Kasumi-1 (cell line): ENCODE data around the gene OLA1.
"Not testable (repeated sequence)": the region's sequence is repeated elsewhere in the genome, so short reads cannot be mapped to it uniquely, and the experiment has no call there.

ENCODE experiments used
- DNase-seq, 2 experiments: peaks; one replicate each; lab custom pipeline; 2025; lab: John Stamatoyannopoulos, UW

OLA1 gene

DNA sequence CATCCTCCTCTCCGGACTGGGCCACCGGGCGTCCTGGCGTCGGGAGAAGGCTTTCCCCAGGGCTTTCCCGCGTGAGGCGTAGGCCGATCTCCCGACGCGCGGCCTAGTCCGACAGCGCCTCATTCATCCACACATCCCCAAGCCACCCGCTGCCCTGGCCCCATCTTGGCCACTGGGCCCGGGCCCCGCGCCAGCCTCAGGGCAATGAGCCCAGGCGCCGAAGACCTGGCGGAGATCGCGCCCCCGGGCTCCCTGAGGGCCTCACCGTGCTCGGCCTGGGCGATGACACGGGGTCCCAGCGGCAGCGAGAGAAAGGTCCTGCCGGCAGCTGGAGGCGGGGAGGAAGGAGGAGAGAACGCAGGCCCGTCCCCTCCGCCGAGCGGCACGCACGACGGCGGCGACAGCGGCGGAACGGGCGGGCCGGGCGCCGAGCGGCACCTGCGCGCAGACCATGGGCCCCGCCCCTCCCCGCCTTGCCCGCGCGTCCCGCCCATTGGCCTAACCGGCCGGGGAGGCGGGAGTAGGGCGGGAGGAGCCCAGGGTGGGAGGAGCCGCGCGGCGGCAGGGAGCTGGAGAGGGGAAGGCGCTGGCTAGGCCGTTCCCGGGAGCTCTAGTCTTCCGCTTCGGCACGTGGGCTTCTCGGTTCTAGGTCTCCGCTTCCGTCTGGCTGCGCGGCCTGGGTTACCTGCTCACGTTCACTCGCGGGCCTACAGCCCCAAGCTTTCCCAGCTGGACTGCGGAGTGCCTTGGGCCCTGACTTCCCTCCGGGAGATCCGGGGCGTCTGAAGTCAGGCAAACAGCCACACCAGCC lies at the start of gene OLA1:
OLA1 (minus strand) TSS at position 346 of the 811 bp plus-strand sequence. CDS start 1,717 bp downstream, outside the sequence.
- peak; percentile 93 to 97 for DNase-seq

GRCh38 chr2:174292908-174293307 lies 44.6 kb upstream of the OLA1 start:
- DNase-seq: no peak

- no peak for DNase-seq
Observed at GRCh38 chr2:174286172-174286571, 37.8 kb upstream of the OLA1 start.

DNA sequence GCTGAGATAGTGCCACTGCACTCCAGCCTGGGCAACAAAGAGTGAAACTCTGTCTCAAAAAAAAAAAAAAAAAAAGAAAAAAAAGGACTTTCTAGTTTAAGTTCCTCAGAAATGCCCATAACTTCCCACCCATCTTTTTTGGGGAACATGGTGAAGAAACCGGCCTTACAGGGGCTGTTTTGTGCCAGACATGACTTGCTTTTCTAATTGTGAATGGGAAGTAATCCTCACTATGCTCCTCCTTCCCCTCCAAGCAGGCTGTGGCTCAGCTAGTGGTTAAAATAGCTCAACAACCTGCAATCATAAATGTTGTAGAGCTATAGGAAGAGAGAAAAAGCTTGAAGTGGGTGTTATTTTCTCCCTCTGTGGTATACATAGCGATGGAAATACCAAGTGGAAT lies 34.1 kb upstream of the OLA1 start:
- peak; percentile 45 to 53 for DNase-seq

DNA sequence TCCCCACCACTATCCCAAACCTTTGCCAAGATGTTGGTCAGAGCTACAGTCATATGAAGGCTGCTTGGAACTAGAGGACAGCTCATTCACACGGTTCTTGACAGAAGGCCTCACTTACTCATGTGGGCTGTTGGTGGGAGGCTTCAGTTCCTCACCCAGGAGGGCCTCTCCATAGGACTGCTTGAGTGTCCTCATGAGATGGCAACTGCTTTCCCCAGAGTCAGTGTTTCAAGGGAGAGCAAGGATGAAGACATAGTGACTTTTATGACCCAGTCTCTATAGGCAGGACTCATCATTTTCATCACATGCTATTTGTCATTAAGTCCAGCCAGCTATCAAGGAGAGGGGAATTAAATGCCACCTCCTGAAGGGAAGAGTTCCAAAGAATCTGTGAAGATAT lies 33.4 kb upstream of the OLA1 start:
- DNase-seq: no peak

DNA sequence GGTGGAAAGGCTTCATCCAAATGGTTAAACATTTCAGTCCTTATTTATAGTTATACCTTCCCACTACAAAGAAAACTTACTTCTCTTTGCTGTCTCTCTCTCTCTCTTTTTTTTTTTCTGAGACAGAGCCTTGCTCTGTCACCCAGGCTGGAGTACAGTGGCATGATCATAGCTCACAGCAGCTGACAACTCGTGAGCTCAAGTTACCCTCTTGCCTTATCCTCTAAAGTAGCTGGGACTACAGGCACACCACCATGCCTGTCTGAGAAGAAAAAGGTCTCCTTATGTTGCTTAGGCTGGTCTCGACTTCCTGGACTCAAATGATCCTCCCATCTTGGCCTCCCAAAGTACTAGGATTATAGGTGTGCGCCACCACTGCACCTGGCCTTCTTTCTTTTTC lies 32.3 kb upstream of the OLA1 start:
- DNase-seq: no peak

- not testable (repeated sequence) for DNase-seq
Observed at GRCh38 chr2:174270263-174270662, 21.9 kb upstream of the OLA1 start.

DNA sequence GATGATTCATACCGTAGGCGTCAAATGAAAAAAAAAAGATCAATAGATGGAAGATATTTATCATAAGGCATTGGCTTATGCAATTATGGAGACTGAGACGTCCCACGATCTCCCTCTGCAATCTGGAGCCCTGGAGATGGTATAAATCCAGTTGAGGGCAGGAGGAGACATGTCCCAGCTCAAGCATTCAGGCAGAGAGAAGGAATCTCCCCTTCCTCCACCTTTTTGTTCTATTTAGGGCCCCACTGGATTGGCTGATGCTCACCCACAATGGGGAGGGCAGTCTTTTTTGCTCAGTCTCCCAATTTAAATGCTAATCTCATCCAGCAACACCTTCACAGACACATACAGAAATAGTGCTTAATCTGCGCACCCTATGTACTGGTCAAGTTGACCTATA lies 18.0 kb upstream of the OLA1 start:
- no peak for DNase-seq

DNA sequence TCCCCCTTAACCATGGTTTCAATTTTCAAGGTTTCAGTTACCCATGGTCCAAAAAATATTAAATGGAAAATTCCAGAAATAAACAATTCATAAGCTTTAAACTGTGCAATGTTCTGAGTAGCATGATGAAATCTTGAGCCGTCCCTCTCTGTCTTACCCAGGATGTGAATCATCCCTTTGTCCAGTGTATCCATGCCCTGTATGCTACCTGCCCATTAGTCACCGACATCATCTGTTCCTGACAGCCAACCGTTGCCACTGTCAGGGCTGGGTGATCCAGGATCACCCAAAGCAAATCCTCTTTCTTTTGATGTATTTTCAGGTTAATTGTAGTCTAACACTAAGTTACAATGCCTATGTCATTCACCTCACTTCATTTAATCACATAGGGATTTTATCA lies 15.7 kb upstream of the OLA1 start:
- no peak for DNase-seq

DNA sequence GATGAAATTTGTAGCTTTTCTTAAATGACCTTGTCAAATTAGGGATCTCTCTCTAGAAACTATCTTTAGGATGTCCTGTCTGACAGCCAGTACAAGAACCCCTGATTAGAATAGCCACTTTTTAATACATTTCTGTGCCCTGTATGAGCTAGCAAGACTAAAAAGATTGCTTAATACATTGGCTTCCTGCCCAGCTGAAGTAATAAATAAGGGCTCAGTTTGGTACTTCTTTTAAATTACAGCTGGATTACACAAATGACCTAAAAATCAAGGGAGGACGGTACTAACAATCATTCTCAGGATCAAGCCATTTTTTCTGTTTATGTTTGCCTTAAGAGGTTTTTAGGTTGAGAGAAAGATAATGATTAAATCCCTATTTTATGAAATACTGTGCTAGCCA lies 11.6 kb upstream of the OLA1 start:
- peak; percentile 32 to 36 for DNase-seq

DNA sequence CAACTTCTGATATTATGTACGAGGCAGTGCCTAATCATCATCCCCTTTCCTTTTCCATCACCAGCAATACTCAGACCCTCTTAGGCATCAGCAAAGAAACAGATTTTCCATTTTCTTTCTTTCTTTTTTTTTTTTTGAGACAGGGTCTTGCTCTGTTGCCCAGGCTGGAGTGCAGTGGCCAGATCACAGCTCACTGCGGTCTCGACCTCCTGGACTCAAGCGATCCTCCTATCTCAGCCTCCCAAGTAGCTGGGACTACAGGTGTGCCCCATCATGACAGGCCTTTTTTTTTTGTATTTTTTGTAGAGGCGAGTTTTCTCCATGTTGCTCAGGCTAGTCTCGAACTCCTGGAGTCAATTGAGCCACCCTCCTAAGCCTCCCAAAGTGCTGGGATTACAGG lies 5.9 kb upstream of the OLA1 start:
- DNase-seq: no peak

DNA sequence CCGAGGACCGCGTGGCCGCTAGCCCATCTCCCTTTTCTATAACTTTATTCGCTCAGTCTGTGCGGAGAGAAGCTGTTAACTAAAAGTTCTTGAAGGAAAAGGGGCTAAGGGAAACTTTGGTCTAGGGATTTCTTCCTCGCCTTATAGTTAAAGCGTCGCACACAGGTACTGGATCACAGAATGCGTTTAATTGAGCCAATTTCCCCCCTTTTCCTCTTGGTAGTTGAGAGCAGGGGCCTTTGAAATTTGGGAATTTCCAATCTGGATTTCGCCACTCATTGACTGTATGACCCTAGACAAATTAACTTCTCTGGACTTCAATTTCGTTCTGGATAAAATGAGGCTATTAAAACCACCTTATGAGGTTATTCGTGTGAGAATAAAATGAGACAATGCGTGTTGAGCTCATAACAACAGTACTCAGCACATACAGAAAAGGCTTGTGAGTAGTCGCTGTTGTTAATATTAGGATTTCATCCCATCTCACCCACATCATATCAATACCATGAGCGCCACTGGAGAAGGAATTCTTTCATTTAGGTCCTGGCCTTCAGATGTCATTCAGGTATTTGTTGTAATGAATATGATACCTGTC lies 763 bp upstream of the OLA1 start:
- no peak for DNase-seq

DNA sequence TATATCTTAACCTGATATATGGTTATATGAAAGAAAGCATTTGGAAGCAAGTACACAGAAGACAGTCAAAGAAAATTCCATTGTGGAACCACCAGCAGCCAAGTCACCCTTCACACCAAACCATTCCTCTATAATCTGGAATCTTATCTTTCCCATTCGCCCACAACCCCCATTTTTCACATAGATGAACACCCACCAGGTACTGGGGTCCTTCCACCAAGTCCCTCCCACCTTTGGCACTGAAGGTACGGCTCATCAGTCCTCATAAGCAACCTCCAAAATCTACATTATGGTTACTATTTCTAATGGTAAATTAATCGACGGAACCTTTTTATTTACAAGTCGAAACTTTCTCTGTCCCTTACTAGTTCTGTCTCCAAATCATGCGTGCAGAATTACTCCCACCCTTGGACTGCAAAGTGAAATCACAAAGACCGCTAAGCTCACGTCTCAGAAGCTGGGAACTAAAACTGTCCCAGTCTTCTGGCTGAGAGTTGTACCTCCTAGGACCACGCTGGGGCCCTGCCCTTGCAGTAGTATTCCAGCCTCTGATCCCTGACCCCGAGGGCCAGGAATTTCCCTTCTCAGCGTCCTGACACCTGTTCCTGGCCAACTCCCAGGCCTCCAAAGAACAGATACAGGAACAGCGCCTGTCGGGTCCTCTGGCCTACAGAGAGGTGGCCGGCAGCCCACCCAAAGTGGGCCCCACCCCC lies 702 bp downstream of the OLA1 start:
- peak; percentile 51 to 59 for DNase-seq

- DNase-seq: no peak
Observed at GRCh38 chr2:174246944-174247381, 1.4 kb downstream of the OLA1 start.

DNA sequence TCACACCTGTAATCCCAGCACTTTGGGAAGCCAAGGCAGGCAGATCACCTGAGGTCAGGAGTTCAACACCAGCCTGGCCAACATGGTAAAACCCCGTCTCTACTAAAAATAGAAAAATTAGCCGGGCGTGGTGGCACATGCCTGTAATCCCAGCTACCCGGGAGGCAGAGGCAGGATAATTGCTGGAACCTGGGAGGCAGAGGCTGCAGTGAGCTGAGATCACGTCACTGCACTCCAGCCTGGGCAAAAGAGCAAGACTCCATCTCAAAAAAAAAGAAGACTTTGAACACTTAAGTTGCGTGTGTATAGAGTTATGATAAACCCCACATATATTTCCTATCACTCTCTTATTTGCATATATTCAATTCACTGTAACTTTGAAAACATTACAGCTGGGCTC lies 2.7 kb downstream of the OLA1 start:
- DNase-seq: not testable (repeated sequence)

DNA sequence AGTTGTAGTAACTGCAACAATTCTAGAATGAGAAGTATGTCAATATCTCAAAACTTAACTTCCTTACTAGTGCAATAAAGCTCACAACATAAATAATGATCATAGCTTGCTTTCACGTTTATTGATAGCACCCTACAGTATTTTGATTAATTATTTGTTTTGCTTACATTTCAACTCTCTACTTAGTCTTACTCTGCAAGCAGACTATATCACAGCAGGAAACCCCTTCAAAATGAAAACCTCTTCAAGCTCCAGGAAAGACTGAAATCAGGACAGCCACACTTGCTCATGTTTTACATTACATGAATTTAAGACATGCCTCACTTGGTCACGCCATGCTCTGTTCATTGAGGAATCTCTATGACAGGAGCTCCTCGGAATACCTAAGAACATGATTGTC lies 3.3 kb downstream of the OLA1 start:
- DNase-seq: no peak

- DNase-seq: no peak
Observed at GRCh38 chr2:174243812-174244211, 4.5 kb downstream of the OLA1 start.

GRCh38 chr2:174240097-174240496 lies 8.2 kb downstream of the OLA1 start:
- no peak for DNase-seq

DNA sequence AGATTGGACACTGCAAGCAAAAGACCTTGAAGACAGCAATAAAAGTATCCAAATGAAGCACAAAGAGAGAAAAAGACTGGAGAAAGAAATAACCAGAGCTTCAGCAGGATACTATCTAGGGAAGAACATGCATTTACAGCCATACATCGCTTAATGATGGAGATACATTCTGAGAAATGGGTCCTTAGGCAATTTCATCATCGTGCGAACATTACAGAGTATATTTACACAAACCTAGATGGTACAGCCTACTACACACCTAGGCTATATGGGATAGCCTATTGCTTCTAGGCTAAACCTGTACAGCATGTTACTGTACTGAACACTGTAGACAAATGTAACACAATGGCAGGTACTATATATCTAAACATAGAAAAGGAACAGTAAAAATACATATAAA lies 11.9 kb downstream of the OLA1 start:
- DNase-seq: no peak

GRCh38 chr2:174235680-174236079 lies 12.7 kb downstream of the OLA1 start:
- no peak for DNase-seq

GRCh38 chr2:174233771-174234275 lies 14.5 kb downstream of the OLA1 start:
- no peak for DNase-seq

GRCh38 chr2:174227748-174228147 lies 20.6 kb downstream of the OLA1 start:
- no peak for DNase-seq
